K562 (cell line): ENCODE results near the gene PGPEP1. TPM values are rescaled to one million over a fixed set of nuclear protein-coding genes. Genes with fewer than 3 reads are reported as not detected.
A peak's percentile ranks its signal among the peaks of the same experiment; 100 is the strongest.

ENCODE experiments used
- CEBPB ChIP-seq: fragments of 450-650 bp; IDR thresholded peaks from 2 replicates; pipeline ENCODE4 v1.6.1; 2016; ENCODE audit warnings: missing genetic modification characterization, missing compliant biosample characterization
- CHCHD3 ChIP-seq: fragments of 250-450 bp; sonication (Bioruptor Pico); IDR thresholded peaks from 2 replicates; pipeline ENCODE4 v2.1.2; 2022; ENCODE audit warnings: mild to moderate bottlenecking
- DPF2 ChIP-seq: fragments of 450-650 bp; IDR thresholded peaks from 2 replicates; pipeline ENCODE4 v1.6.1; 2016
- ELF1 ChIP-seq: fragments of 200-800 bp; sonication (Bioruptor generic); IDR thresholded peaks from 2 replicates; pipeline ENCODE4 v1.6.1; 2016; ENCODE audit warnings: missing genetic modification characterization, missing compliant biosample characterization
- GTF2A2 ChIP-seq: IDR thresholded peaks from 2 replicates; pipeline ENCODE4 v1.6.1; 2016; ENCODE audit warnings: mild to moderate bottlenecking, missing genetic modification characterization, missing compliant biosample characterization
- HDAC8 ChIP-seq: fragments of 450-650 bp; IDR thresholded peaks from 2 replicates; pipeline ENCODE4 v1.6.1; 2016; ENCODE audit warnings: mild to moderate bottlenecking, missing genetic modification characterization, moderate library complexity, missing compliant biosample characterization
- HMGN3 ChIP-seq: IDR thresholded peaks from 2 replicates; pipeline ENCODE4 v1.6.1; 2011; ENCODE audit warnings: borderline replicate concordance, low read depth, mild to moderate bottlenecking, mixed read lengths, low read length; ENCODE audit not compliant: insufficient read length; ENCODE audit errors: extremely low read depth
- HSF4 ChIP-seq: fragments of 250-450 bp; sonication (Bioruptor Pico); IDR thresholded peaks from 2 replicates; pipeline ENCODE4 v2.1.2; 2022; ENCODE audit warnings: mild to moderate bottlenecking, moderate library complexity, borderline replicate concordance
- IFI16 ChIP-seq: fragments of 250-450 bp; sonication (Bioruptor Pico); IDR thresholded peaks from 2 replicates; pipeline ENCODE4 v2.1.2; 2022; ENCODE audit warnings: mild to moderate bottlenecking, inconsistent platforms
- KAT2B ChIP-seq: IDR thresholded peaks from one replicate; pipeline ENCODE4 v1.6.1; 2012; ENCODE audit warnings: low read depth, mild to moderate bottlenecking, control low read depth, inconsistent platforms, low read length, moderate library complexity
- LEF1 ChIP-seq: fragments of 450-650 bp; IDR thresholded peaks from 2 replicates; pipeline ENCODE4 v1.6.1; 2016; ENCODE audit warnings: mild to moderate bottlenecking
- MBD2 ChIP-seq: sonication (generic); IDR thresholded peaks from 2 replicates; pipeline ENCODE4 v1.6.1; 2016; ENCODE audit warnings: low read depth, borderline replicate concordance
- MCM2 ChIP-seq: fragments of 450-650 bp; IDR thresholded peaks from 2 replicates; pipeline ENCODE4 v1.6.1; 2017; ENCODE audit warnings: low read depth, mild to moderate bottlenecking
- POU5F1 ChIP-seq: fragments of 150-350 bp; IDR thresholded peaks from 2 replicates; pipeline ENCODE4 v1.6.1; 2014; ENCODE audit warnings: borderline replicate concordance, low read length, low read depth, mild to moderate bottlenecking; ENCODE audit not compliant: partially characterized antibody
- SPI1 ChIP-seq: IDR thresholded peaks from 2 replicates; pipeline ENCODE4 v1.6.1; 2011; ENCODE audit warnings: low read depth, low read length, control low read depth, borderline replicate concordance
- SRSF7 ChIP-seq: fragments of 200-400 bp; formaldehyde crosslinking; optimal IDR thresholded peaks from 2 replicates; pipeline ENCODE3; 2017; ENCODE audit warnings: mild to moderate bottlenecking, low read depth, low read length
- TARDBP ChIP-seq: fragments of 450-650 bp; IDR thresholded peaks from 2 replicates; pipeline ENCODE4 v1.6.1; 2016
- XRCC4 ChIP-seq: IDR thresholded peaks from one replicate; pipeline ENCODE4 v1.6.1; 2011; ENCODE audit not compliant: insufficient read depth, insufficient read length; ENCODE audit errors: extremely low read depth
- ZBED1 ChIP-seq: IDR thresholded peaks from 2 replicates; pipeline ENCODE4 v1.6.1; 2014
- ZKSCAN1 ChIP-seq: fragments of 150-350 bp; IDR thresholded peaks from 2 replicates; pipeline ENCODE4 v1.6.1; 2016; ENCODE audit warnings: low read depth, low read length
- ZNF146 ChIP-seq: IDR thresholded peaks from one replicate; pipeline ENCODE4 v1.6.1; 2018; ENCODE audit warnings: missing compliant biosample characterization; ENCODE audit not compliant: unreplicated experiment
- ZNF174 ChIP-seq: fragments of 250-450 bp; sonication (Bioruptor Pico); IDR thresholded peaks from 2 replicates; pipeline ENCODE4 v1.4.0; 2020; ENCODE audit warnings: mild to moderate bottlenecking
- ZNF184 ChIP-seq: sonication (generic); formaldehyde crosslinking; IDR thresholded peaks from 2 replicates; pipeline ENCODE4 v1.5.0; 2020; ENCODE audit warnings: missing genetic modification reagents
- ZNF583 ChIP-seq: fragments of 250-450 bp; sonication (Bioruptor Pico); IDR thresholded peaks from 2 replicates; pipeline ENCODE4 v1.4.0; 2020
- ZNF589 ChIP-seq: fragments of 200-800 bp; sonication (Bioruptor generic); IDR thresholded peaks from 2 replicates; pipeline ENCODE4 v1.6.1; 2016; ENCODE audit warnings: low read depth, missing genetic modification characterization, missing compliant biosample characterization
- polyA plus RNA-seq, 8 experiments: library from polyadenylated mRNA; depleted of rRNA in 4 of 8; stranded (reverse) in 5 of 8; unstranded in 3 of 8; fragments of >200 nt; fragmentation: Nextera tagmentation in 2 of 8; fragmentation: Illumina TruSeq in 1 of 8; extraction: Ambion mirVana in 2 of 8; extraction: Trizol in 1 of 8; gene quantifications; 2 replicates each; pipeline versions ENCODE4 v1.2.1 to v1.2.3, GENCODE V29; 2011 to 2014; ENCODE audit warnings: inconsistent platforms in 1 of 8, missing spikeins in 1 of 8
- total RNA-seq, 7 experiments: library from RNA; depleted of rRNA in 6 of 7; stranded (reverse); fragments of >200 nt in 6 of 7; fragmentation: Illumina TruSeq in 2 of 7; extraction: Trizol in 2 of 7; gene quantifications; 2 replicates each; pipeline versions ENCODE4 v1.2.1 to v1.2.3, GENCODE V29; 2011 to 2021; ENCODE audit warnings: low replicate concordance in 1 of 7
- TF ChIP-seq, protein P1 (sequence below): fragments of 450-650 bp; IDR thresholded peaks from 2 replicates; pipeline ENCODE4 v1.6.1; 2016
- TF ChIP-seq, protein P2 (sequence below): fragments of 250-450 bp; sonication (Bioruptor Pico); IDR thresholded peaks from 2 replicates; pipeline ENCODE4 v1.5.1; 2021; ENCODE audit warnings: mild to moderate bottlenecking
- TF ChIP-seq, protein P3 (sequence below): fragments of 450-650 bp; formaldehyde crosslinking; IDR thresholded peaks from 2 replicates; pipeline ENCODE4 v1.4.0; 2020; ENCODE audit warnings: mild to moderate bottlenecking, mixed read lengths

PGPEP1 gene
- total and polyA plus RNA-seq, 9 of the 15 experiments (the other 6 are each of a cell fraction or from before 2014, with no cell fraction given): 10.0 to 69.6 (median 33.5) TPM

DNA sequence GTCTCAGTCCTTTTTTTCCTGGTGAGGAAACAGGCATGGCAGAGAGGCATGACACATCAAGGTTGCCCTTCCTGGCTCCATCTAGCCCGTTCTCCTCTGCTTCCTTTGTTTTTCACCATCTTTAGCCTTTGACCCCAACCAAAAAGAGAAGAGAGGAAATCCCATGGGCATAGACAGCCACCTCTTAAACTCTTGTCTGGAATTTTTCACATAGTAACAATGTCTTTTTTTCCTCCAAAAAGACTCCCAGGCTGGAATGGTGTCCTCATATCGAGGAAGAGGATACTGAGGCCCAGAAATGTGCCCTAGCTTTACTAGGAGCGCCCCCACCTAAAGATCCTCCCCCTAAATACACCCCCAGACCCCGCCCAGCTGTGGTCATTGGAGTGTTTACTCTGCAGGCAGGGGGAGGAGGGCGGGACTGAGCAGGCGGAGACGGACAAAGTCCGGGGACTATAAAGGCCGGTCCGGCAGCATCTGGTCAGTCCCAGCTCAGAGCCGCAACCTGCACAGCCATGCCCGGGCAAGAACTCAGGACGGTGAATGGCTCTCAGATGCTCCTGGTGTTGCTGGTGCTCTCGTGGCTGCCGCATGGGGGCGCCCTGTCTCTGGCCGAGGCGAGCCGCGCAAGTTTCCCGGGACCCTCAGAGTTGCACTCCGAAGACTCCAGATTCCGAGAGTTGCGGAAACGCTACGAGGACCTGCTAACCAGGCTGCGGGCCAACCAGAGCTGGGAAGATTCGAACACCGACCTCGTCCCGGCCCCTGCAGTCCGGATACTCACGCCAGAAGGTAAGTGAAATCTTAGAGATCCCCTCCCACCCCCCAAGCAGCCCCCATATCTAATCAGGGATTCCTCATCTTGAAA, 45.5 kb downstream of the PGPEP1 start, which contains the start of gene GDF15 (continued):
- no peak for TF ChIP-seq SRSF7
- TF ChIP-seq ZNF583 (CRISPR knock-in tag): peak; percentile 35; the same call in 1 of the 2 replicates
- no peak; the same call in none of the 2 replicates for TF ChIP-seq ZNF589 (CRISPR knock-in tag)
- TF ChIP-seq, protein P1, sequence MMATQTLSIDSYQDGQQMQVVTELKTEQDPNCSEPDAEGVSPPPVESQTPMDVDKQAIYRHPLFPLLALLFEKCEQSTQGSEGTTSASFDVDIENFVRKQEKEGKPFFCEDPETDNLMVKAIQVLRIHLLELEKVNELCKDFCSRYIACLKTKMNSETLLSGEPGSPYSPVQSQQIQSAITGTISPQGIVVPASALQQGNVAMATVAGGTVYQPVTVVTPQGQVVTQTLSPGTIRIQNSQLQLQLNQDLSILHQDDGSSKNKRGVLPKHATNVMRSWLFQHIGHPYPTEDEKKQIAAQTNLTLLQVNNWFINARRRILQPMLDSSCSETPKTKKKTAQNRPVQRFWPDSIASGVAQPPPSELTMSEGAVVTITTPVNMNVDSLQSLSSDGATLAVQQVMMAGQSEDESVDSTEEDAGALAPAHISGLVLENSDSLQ: peak; percentile 29
- no peak for TF ChIP-seq HSF4 (CRISPR knock-in tag)
- TF ChIP-seq SPI1: no peak
- TF ChIP-seq IFI16: no peak
- TF ChIP-seq MBD2: peak; percentile 74; the same call in 1 of the 2 replicates
- TF ChIP-seq HMGN3: peak; percentile 87
- no peak for TF ChIP-seq ZNF146 (CRISPR knock-in tag)
- peak; percentile 73 for TF ChIP-seq ZKSCAN1
- peak; percentile 91; the same call in 1 of the 2 replicates for TF ChIP-seq ZBED1
- TF ChIP-seq ZNF184: no peak
- no peak for TF ChIP-seq KAT2B
- peak; percentile 47 for TF ChIP-seq POU5F1
- no peak for TF ChIP-seq HDAC8 (tag)
- TF ChIP-seq, protein P2, sequence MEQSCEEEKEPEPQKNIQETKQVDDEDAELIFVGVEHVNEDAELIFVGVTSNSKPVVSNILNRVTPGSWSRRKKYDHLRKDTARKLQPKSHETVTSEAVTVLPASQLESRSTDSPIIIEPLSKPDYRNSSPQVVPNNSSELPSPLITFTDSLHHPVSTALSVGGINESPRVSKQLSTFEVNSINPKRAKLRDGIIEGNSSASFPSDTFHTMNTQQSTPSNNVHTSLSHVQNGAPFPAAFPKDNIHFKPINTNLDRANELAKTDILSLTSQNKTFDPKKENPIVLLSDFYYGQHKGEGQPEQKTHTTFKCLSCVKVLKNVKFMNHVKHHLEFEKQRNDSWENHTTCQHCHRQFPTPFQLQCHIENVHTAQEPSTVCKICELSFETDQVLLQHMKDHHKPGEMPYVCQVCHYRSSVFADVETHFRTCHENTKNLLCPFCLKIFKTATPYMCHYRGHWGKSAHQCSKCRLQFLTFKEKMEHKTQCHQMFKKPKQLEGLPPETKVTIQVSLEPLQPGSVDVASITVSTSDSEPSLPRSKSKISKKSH (CRISPR knock-in tag): no peak
- no peak for TF ChIP-seq CEBPB (tag)
- no peak for TF ChIP-seq ZNF174
- TF ChIP-seq LEF1: peak; percentile 70; the same call in 1 of the 2 replicates
- TF ChIP-seq XRCC4: no peak
- TF ChIP-seq DPF2: peak; percentile 38
- TF ChIP-seq, protein P3, sequence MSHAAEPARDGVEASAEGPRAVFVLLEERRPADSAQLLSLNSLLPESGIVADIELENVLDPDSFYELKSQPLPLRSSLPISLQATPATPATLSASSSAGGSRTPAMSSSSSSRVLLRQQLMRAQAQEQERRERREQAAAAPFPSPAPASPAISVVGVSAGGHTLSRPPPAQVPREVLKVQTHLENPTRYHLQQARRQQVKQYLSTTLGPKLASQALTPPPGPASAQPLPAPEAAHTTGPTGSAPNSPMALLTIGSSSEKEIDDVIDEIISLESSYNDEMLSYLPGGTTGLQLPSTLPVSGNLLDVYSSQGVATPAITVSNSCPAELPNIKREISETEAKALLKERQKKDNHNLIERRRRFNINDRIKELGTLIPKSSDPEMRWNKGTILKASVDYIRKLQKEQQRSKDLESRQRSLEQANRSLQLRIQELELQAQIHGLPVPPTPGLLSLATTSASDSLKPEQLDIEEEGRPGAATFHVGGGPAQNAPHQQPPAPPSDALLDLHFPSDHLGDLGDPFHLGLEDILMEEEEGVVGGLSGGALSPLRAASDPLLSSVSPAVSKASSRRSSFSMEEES (CRISPR knock-in tag): no peak
- TF ChIP-seq TARDBP: no peak
- TF ChIP-seq CHCHD3: 0 out of 2 replicates have a peak, but pooled peaks have one; percentile 61
- peak; percentile 83 for TF ChIP-seq GTF2A2 (tag)
- no peak for TF ChIP-seq ELF1 (tag)
- TF ChIP-seq MCM2: no peak
